Suprapubic skin (tissue), 4 donors: ENCODE results near the gene TNFSF8.

Source experiments
- EP300 ChIP-seq: sonication (generic); formaldehyde crosslinking; IDR thresholded peaks from one replicate; pipeline ENCODE4 v1.6.1; 2017; ENCODE audit warnings: antibody characterized with exemption
- POLR2A ChIP-seq, 2 donors: fragments of 450-650 bp; IDR thresholded peaks; one replicate each; pipeline ENCODE4 v1.6.1; 2017; ENCODE audit warnings: antibody characterized with exemption in 2 of 2, mild to moderate bottlenecking in 2 of 2, moderate library complexity in 2 of 2
- POLR2AphosphoS5 ChIP-seq, 3 donors: sonication (generic); formaldehyde crosslinking; IDR thresholded peaks; one replicate each; pipeline ENCODE4 v1.6.1; 2017; ENCODE audit warnings: antibody characterized with exemption in 3 of 3
- TF ChIP-seq, protein P1 (sequence below), 2 donors: fragments of 200-600 bp in 1 of 2; fragments of 450-650 bp in 1 of 2; sonication (generic) in 1 of 2; IDR thresholded peaks; one replicate each; pipeline ENCODE4 v1.5.1; 2016 to 2019; ENCODE audit warnings: antibody characterized with exemption in 2 of 2, mild to moderate bottlenecking in 1 of 2, moderate library complexity in 1 of 2

- TF ChIP-seq, protein P1, sequence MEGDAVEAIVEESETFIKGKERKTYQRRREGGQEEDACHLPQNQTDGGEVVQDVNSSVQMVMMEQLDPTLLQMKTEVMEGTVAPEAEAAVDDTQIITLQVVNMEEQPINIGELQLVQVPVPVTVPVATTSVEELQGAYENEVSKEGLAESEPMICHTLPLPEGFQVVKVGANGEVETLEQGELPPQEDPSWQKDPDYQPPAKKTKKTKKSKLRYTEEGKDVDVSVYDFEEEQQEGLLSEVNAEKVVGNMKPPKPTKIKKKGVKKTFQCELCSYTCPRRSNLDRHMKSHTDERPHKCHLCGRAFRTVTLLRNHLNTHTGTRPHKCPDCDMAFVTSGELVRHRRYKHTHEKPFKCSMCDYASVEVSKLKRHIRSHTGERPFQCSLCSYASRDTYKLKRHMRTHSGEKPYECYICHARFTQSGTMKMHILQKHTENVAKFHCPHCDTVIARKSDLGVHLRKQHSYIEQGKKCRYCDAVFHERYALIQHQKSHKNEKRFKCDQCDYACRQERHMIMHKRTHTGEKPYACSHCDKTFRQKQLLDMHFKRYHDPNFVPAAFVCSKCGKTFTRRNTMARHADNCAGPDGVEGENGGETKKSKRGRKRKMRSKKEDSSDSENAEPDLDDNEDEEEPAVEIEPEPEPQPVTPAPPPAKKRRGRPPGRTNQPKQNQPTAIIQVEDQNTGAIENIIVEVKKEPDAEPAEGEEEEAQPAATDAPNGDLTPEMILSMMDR (IDR thresholded peaks at IDR 0.05): no peak
- TF ChIP-seq EP300 (no peak), POLR2AphosphoS5 (IDR thresholded peaks at IDR 0.05) (no peak), POLR2A (IDR thresholded peaks at IDR 0.05) (no peak)
Observed at GRCh38 chr9:114869378-114869777, 61.0 kb downstream of the TNFSF8 start.
